SIG-M5 treated with dmso at 0.1 percent for 504 hours (cell line): ENCODE data around the gene SLFN12L.

Experiments used
- DNase-seq: peaks from one replicate; lab custom pipeline; 2025; ENCODE audit not compliant: unreplicated experiment; lab: John Stamatoyannopoulos, UW

The SLFN12L gene

DNA sequence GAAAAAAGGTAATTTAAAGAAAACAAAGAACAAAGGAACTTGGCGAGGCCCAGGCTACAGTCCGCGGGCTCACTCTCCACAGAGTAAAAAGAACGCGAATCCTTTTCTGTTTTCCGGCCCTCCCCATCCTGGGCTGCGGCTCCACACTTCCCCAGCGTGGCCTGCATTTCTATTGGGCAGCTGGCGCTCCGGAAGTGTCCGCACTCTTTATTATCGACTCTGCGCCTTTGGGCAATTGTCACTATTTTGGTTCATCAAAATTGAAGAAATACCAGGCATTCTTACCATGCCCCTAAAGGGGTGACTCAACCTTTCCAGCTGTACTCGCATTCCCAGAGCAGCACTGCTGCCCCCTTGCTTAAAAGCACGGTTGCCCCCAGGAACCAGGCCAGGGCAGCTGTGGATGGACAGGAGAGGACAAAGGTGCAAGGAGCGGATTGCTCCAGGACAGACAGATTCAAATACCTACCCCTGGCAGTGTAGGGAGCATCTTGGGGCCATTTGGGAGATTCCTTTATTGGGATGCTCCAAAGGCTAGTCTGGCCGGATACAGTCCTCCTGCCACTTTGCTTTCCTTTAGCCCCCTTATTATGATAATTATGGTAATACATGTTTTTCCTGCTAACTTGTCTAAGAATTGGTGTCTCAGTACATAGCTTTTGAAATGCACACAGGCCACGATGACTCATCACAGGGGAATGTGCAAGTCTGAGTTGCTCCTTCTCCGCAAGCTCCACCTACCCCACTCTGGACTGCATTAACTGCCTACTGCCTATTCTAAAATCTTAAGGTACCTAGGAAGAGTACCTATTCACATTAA, 104.2 kb downstream of the SLFN12L start:
- DNase-seq: peak; percentile 85

DNA sequence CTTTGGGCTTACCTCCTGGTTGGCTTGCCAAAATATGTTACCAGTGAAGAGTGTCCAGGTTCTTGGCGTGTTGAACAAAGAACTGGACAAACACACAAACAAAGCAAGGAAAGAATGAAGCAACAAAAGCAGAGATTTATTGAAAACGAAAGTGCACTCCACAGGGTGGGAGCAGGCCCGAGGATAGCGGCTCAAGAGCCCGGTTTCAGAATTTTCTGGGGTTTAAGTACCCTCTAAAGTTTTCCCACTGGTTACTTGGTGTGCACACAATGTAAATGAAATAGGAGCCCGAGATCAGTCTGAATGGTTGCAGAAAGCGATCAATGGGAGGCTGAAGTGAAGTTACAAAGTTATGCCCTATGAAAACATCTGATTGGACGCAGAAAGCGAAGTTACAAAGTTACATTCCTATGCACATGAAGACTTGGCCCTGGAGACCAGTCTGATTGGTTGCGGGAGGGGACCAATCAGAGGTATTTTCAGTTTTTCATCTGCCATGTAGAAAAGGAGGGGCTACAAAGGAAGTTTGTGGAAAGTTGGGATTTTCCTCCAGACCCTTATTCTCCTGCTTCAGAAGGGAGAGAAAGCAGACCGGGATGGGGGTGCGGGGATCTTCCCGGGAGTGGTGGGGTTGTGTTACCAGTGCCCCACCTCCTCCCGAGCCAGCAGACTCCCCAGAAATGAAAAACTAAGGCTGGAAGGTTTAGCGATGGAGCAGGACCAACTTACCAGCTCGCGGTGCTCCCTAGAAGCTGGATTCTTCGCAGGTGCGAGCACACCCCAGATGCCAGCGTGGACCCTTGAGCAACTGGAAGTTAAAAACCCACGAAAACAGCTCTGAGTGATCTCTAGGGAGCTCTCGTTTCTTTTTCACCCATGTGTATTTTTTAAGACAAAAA, 105.1 kb downstream of the SLFN12L start, which contains the start of gene SLFN12:
Gene SLFN12, minus strand, starts transcription at position 325 of the 899 bp plus-strand sequence. CDS start 9,472 bp downstream, outside the sequence.
- no peak for DNase-seq

DNA sequence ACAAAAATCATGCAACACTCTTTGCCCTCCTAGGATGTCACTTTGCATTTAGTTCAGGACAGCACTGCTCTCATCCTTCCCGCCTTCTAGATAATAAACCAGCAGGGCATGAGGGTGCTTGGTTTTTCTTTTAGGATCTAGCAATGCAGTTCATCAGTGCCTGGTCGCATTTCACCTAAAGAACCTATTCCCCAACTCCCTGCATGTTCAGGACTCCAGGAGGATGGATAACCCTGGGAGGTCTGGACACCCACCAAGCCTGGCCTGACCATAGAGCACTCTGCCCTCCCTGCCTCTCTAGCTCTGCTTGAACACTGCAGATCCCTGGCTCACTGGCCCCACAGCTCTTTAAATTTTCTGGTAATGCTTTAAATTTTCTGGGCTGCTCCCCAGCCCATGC, 107.8 kb downstream of the SLFN12L start:
- no peak for DNase-seq

DNA sequence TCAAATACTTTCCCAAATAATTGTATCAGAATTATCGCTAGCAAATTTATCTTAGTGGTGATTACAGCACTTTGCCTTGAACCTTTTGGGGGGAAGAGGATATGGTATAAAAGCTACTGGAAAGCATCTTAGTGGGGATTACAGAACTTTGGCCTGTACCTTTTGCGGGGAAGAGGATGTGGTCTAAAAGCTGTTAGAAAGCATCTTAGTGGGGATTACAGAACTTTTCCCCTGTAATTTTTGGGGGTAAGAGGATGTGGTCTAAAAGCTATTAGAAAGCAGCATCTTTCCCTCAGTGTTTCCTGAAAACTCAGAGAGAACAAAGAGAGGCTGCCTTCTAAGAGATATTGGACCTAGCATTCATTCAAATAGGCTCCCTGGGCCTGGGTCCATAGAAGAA, 109.2 kb downstream of the SLFN12L start:
- DNase-seq: peak; percentile 18

DNA sequence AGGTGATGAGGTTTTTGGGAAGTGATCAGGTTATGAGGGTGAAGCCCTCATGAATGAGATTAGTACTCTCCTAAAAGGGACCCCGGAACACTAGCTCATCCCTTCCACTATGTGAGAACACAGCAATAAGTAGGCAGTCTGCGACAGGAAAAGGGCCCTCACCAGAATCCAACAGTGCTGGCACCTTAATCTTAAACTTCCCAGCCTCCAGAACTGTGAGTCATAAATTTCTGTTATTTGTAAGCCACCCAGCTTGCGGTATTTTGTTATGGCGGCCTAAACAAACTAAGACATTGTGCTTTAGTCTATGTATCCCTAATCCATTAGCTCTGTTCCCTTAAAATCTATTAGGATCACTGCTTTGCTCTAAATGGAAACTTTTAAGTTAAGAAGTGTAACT, 113.7 kb downstream of the SLFN12L start:
- no peak for DNase-seq
